GM12891 (cell line): ENCODE data around the gene PEPD.

Source experiments
- POLR2A ChIP-seq: IDR thresholded peaks from 2 replicates; pipeline ENCODE4 v1.6.1; 2011; ENCODE audit warnings: low read depth, low read length, control low read depth
- POLR2AphosphoS5 ChIP-seq: IDR thresholded peaks from 2 replicates; pipeline ENCODE4 v1.6.1; 2011; ENCODE audit warnings: low read depth, low read length, control low read depth
- SPI1 ChIP-seq: IDR thresholded peaks from 2 replicates; pipeline ENCODE4 v1.6.1; 2011; ENCODE audit warnings: low read depth, low read length, control low read depth
- TAF1 ChIP-seq: IDR thresholded peaks from 2 replicates; pipeline ENCODE4 v1.6.1; 2011; ENCODE audit warnings: low read depth, low read length, control low read depth

- TF ChIP-seq POLR2AphosphoS5 = no peak
- TF ChIP-seq POLR2A = no peak
- TF ChIP-seq SPI1 = no peak
- no peak for TF ChIP-seq TAF1
These were observed 86.5 kb downstream of the PEPD start for GRCh38 chr19:33434886-33435705.
